HG03064 (cell line): ENCODE data around the gene HSPA12B.

ENCODE experiments used
- ATAC-seq: cut with Tn5 transposase; IDR thresholded peaks from one replicate; pipeline ENCODE4 v1.9.1; 2021; ENCODE audit warnings: low read depth; ENCODE audit not compliant: unreplicated experiment

Gene HSPA12B

GRCh38 chr20:3732327-3733118, at the start of gene HSPA12B:
HSPA12B (plus strand) TSS chr20:3732685; CDS start chr20:3738675, 5,990 bp downstream.
- no peak for ATAC-seq

- ATAC-seq, result no peak
These were observed 47.1 kb upstream of the HSPA12B start for GRCh38 chr20:3685341-3685740.

DNA sequence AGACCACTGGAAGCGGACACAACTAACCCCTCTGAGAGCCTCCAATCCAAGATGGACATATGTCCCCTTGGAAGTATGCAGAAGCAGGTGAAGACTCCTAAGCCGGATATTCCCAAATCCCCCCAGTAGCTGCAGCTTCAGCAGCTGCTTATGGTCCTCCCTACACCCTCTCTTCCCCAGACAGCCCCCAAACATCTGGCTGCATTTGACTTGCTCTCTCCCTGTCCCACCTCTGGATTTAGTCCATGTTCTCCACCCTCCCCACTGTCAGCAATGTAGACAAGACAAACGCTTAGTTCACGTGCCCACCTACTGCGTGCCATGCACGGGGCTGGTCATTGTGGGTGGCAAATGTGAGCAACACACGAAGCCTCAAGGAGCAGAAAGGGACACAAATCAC, 46.1 kb upstream of the HSPA12B start:
- no peak for ATAC-seq

- ATAC-seq, result no peak
These were observed 45.6 kb upstream of the HSPA12B start for GRCh38 chr20:3686867-3687321.

DNA sequence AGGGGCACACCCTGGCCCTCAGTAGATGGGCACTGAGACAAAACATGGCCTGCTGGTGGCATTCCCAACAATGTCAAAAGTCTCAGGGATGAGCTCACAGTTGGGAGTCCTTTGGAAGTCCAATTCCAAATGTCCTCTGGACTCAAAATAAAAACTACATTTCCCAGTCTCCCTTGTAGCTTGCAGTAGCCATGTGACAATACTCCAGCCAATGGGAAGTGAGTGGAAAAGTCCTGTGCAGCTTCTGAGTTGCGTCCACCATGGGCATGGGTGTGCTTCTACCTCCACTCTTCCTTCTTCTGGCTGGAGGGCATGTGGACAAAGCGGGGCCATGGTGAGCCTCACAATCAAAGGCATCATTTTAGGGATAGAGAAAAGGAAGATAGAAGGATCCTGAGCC, 44.8 kb upstream of the HSPA12B start:
- no peak for ATAC-seq

DNA sequence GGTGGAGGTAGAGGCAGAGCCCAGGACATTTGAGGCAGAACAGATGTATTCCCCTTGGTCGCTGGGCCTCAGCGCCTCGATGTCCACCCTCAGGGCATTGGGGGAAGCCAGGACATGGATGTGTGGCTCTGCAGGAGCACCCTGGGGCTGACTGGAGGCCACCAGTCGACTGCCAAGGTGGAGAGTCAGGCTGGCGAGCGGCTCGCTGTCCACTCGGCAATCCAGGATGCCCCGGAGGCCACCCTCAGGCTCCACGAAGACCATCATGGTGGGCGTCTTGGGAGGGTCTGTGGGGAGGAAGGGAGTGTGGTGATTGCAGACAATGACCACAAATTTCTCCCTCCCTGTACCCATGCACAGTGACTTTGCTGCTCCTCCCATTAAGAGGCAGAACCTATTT, 42.5 kb upstream of the HSPA12B start:
- no peak for ATAC-seq

- ATAC-seq, result no peak
These were observed 42.1 kb upstream of the HSPA12B start for GRCh38 chr20:3690413-3690812.

DNA sequence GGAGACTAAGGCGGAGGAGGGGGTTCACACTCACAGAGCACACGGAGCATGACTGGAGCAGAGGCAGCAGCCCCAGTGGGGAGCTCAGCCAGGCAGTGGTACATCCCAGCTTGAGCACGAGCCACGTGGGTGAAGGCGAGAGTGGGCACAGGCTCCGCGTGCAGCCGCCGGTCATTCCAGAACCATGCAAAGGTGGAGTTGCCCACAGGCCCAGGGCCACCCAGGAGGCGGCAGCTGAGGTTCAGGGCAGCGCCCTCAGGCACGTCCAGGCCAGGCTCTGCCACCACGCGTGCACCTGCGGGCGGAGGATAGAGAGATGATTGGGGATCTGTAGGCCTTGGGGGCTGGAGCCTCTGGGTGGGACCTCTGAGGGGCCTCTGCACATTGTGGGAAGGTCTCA, 41.2 kb upstream of the HSPA12B start:
- no peak for ATAC-seq

DNA sequence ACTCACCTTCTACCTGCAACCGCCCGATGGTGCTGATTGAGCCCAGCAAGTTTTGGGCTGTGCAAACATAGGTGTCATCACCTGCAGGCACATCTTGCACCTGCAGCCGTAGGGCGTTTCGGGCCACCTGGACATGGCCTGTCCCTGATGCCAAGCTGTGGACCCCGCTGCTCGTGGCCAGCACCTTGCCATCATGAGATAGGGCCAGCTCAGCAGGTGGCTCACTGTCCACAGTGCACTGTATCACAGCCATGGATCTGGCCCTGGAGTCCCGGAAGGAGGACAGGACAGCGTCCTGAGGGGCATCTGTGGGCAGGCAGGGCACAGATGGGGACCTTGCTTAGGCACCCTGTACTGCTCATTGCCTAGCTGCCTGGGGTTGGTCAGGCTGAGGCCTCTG, 40.6 kb upstream of the HSPA12B start:
- no peak for ATAC-seq

GRCh38 chr20:3692706-3693294, 39.7 kb upstream of the HSPA12B start:
- ATAC-seq, result no peak

GRCh38 chr20:3693376-3693775, 39.1 kb upstream of the HSPA12B start:
- no peak for ATAC-seq

- no peak for ATAC-seq
These were observed 37.6 kb upstream of the HSPA12B start for GRCh38 chr20:3694864-3695263.

- ATAC-seq, result no peak
These were observed 36.3 kb upstream of the HSPA12B start for GRCh38 chr20:3696200-3696599.

DNA sequence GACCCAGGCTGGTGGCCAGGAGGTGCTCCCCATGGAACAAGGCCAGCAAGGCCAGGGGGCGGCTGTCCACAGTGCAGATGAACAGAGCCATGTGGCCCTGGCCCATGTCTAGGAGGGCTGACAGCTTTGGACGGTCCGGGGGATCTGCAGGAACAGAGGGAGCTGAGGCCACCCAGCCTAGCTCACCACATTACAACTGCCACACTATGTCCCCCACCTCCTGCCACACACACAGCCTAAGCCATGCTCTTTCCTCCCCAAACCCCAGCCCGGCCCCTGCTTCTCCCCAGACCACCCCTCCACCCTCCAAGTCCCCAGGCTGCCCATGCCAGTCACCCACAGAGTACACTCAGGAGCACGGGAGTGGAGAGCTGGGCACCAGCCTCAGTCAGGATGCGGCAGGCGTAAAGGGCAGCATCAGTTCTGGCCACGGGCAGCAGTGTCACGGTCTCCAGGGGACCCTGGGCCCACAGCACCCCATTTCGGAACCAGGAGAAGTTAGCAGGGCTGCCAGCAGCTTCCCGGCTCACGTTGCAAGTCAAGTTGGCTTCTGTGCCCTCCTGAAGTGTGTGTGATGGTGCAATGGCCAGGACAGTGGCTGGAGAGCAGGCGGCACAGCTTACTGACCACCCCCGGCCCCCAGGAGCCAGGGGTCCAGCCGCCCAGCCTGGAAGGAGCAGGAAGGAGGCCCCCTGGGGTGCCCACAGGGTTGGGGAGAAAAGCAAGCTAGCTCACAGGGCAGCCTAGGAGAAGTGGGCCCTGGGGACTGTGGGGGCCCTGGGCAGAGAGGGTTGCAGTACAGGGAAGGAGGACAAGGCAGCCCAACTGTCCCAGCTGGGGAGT, 35.5 kb upstream of the HSPA12B start:
- no peak for ATAC-seq

- ATAC-seq, result no peak
These were observed 34.7 kb upstream of the HSPA12B start for GRCh38 chr20:3697588-3698305.

DNA sequence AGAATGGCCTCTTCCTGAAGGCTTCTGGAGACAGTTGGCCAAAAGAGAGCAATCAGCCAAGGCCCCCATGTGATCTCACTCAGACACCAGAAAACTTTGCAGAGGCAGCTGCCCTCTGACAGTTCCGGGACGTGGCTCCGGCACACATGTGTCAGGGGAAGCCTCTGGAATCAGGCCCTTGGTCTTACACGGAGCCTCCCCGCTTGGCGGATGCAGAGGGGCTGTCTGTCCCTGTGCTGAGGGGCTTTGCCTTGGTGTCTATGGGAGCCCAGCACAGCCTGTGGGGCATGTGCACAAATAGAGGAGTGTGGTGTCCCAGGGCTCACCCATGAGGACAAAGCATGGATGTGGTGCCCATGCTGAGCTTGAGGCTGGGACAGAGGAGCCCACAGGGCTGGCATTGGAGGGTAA, 33.9 kb upstream of the HSPA12B start:
- no peak for ATAC-seq

DNA sequence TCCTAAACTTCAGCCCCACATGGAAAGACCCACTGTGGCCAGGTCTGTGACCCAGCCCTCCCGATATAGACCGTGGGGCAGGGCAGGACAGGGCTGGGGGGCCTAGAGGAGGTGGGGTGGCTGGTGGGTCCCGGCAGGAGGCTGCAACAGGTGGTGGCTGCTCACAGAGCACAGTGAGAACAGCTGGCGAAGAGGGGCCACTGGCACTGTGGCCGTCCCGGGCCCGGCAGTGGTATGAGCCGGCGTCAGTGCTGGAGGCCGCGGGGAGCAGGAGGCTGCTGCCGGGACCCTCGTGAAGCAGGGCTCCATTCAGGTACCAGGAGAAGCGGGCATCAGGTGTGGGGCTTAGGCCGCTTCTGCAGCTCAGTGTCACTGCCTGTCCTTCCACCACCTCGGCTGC, 33.4 kb upstream of the HSPA12B start:
- no peak for ATAC-seq

GRCh38 chr20:3701061-3701998, 31.2 kb upstream of the HSPA12B start:
- no peak for ATAC-seq

DNA sequence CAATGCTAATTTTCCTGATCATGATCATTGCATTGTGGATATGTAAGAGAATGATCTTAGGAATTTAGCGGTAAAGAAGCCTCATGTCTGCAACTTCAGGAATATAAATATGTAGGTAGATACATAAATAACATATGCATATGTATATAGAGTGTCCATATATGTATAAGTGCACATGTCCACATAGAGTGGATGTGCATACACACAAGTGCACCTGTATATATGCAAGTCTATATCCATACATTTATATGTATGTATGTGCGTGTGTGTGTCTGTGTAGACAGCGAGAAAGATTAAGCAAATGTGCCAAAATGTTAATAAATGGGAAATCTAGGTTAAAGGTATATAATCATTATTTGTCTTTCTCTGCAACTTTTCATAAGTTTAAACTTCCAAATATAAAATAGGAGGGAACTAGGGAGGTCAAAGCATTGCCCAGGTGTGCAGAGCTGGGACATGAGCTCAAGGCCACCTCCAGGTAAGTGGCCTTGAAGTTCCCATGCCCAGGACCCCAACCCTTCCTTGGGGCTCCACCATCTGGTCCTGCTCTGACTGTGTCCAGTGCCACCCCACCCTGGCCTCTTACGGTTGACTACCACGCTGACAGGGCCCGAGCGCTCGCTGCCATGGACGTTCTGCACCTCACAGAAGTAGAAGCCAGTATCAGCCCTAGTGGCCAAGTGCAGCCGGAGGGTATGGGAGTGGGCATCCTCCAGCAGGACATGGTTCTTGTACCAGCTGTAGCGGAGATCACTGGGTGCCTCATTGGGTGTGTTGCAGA, 29.7 kb upstream of the HSPA12B start:
- ATAC-seq, result no peak
